ENCODE measurements around the gene TASP1.

DNA sequence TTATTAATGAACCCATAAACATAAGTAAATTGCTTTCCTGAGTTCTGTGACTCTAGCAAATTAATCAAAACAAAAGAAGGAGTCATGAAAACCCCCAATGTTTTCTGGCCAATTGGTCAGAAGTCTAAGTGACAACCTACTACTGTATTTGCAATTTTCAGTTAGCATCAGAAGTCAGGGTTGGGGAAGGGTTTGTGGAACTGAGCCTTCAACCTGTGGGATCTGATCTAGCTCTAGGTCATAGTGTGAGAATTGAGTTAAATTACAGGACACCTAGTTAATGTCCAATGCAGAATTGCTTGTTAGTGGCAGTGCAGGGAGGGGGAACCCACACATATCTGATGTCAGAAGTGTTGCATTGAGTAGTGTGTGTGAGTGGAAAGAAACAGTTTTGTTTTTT is 275.3 kb downstream of the TASP1 start:
- TF ChIP-seq, protein P1, sequence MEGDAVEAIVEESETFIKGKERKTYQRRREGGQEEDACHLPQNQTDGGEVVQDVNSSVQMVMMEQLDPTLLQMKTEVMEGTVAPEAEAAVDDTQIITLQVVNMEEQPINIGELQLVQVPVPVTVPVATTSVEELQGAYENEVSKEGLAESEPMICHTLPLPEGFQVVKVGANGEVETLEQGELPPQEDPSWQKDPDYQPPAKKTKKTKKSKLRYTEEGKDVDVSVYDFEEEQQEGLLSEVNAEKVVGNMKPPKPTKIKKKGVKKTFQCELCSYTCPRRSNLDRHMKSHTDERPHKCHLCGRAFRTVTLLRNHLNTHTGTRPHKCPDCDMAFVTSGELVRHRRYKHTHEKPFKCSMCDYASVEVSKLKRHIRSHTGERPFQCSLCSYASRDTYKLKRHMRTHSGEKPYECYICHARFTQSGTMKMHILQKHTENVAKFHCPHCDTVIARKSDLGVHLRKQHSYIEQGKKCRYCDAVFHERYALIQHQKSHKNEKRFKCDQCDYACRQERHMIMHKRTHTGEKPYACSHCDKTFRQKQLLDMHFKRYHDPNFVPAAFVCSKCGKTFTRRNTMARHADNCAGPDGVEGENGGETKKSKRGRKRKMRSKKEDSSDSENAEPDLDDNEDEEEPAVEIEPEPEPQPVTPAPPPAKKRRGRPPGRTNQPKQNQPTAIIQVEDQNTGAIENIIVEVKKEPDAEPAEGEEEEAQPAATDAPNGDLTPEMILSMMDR (IDR thresholded peaks at IDR 0.05; ENCODE audit: low read depth, low read length): no peak
- TF ChIP-seq EZH2phosphoT487 (IDR thresholded peaks at IDR 0.05; ENCODE audit: low read depth): no peak

Data from OCI-LY3 (cell line).